K562 (cell line): ENCODE results near the gene INPP5E. TPM values are rescaled to one million over a fixed set of nuclear protein-coding genes. Genes with fewer than 3 reads are reported as not detected.
A peak's percentile ranks its signal among the peaks of the same experiment; 100 is the strongest.
"Not testable (repeated sequence)": the region's sequence is repeated elsewhere in the genome, so short reads cannot be mapped to it uniquely, and the experiment has no call there.

Experiments
- ATAC-seq: fragments of 200-7000 bp; cut with Tn5 transposase; 3 replicates; pipeline ENCODE4 v1.9.1; 2020; ENCODE audit warnings: moderate library complexity
- BruUV-seq: library from RNA; stranded (reverse); fragments of 400-500 nt; replicated peaks from 2 replicates; lab custom pipeline; 2021; lab: Mats Ljungman, UMichigan
- CTCF ChIA-PET: fragments of 300-600 bp; formaldehyde crosslinking; extraction: SDS; loops from one replicate; lab custom pipeline; 2021; ENCODE audit warnings: low intra/inter-chr PET ratio; lab: Yijun Ruan, JAX
- POLR2A ChIA-PET: fragments of 300-600, 350-650 bp; sonication (Branson Sonifier 250); formaldehyde crosslinking; extraction: SDS; loops from one replicate; lab custom pipeline; 2021; ENCODE audit warnings: antibody characterized with exemption, inconsistent platforms; lab: Yijun Ruan, JAX
- DNase-seq, 4 experiments: peaks; one replicate each; pipeline versions ENCODE4 v3.0.0 to v3.0.0-alpha.2; 2011 to 2018; ENCODE audit warnings: low spot score in 3 of 4, mixed read lengths in 3 of 4; ENCODE audit errors: extremely low read depth in 1 of 4
- FAIRE-seq: peaks from 2 replicates; lab custom pipeline; 2011; peaks lifted over from hg19 to GRCh38; lab: Jason Lieb, UNC
- H2AFZ ChIP-seq: 2 replicates; pipeline ENCODE4 v1.6.0; 2011; ENCODE audit warnings: low read depth, low read length, control low read depth, inconsistent platforms
- H3K27ac ChIP-seq: fragments of 200-600 bp; 3 replicates; pipeline ENCODE4 v1.8.0; 2011; ENCODE audit warnings: low read depth, mild to moderate bottlenecking, control low read depth, inconsistent platforms, low read length, moderate library complexity, mixed read lengths; ENCODE audit errors: extremely low read depth
- H3K27me3 ChIP-seq, 2 experiments: fragments of 300-600 bp in 1 of 2; 2 replicates in 1 of 2; 3 replicates in 1 of 2; pipeline versions ENCODE4 v1.6.0 to v1.8.0; 2011; ENCODE audit warnings: inconsistent platforms in 2 of 2, low read length in 2 of 2, mild to moderate bottlenecking in 1 of 2, mixed read lengths in 1 of 2, moderate library complexity in 1 of 2; ENCODE audit not compliant: control insufficient read depth in 2 of 2, insufficient read depth in 2 of 2
- H3K36me3 ChIP-seq: fragments of 300-600 bp; 3 replicates; pipeline ENCODE4 v1.8.0; 2011; ENCODE audit warnings: mild to moderate bottlenecking, low read length, inconsistent platforms; ENCODE audit not compliant: control insufficient read depth, insufficient read depth
- H3K4me1 ChIP-seq, 2 experiments: fragments of 200-600 bp in 1 of 2; replicated peaks in 1 of 2; 2 replicates in 1 of 2; 3 replicates in 1 of 2; pipeline versions ENCODE4 v1.5.1 to v1.8.0; 2011; ENCODE audit warnings: inconsistent platforms in 2 of 2, low read length in 2 of 2, mild to moderate bottlenecking in 1 of 2, mixed read lengths in 1 of 2, moderate library complexity in 1 of 2; ENCODE audit not compliant: control insufficient read depth in 2 of 2, insufficient read depth in 2 of 2
- H3K4me2 ChIP-seq: 2 replicates; pipeline ENCODE4 v1.6.1; 2011; ENCODE audit warnings: low read length, control low read depth, inconsistent platforms, mixed read lengths; ENCODE audit not compliant: insufficient read depth
- H3K4me3 ChIP-seq: fragments of 200-600 bp; sonication (generic), shearing (Covaris generic); 2 replicates; pipeline ENCODE4 v1.5.1; 2016; ENCODE audit warnings: control low read depth, inconsistent platforms
- H3K79me2 ChIP-seq: fragments of 200-600 bp; 3 replicates; pipeline ENCODE4 v1.8.0; 2011; ENCODE audit warnings: low read length, inconsistent platforms; ENCODE audit not compliant: control insufficient read depth, insufficient read depth
- H3K9ac ChIP-seq, 2 experiments: 2 replicates each; pipeline versions ENCODE4 v1.6.0 to v1.6.1; 2011; ENCODE audit warnings: low read depth in 2 of 2, low read length in 2 of 2, control low read depth in 1 of 2, inconsistent platforms in 1 of 2, mild to moderate bottlenecking in 1 of 2, mixed read lengths in 1 of 2; ENCODE audit not compliant: insufficient read depth in 1 of 2
- H3K9me1 ChIP-seq: one replicate; pipeline ENCODE4 v1.6.0; 2011; ENCODE audit warnings: inconsistent platforms, mild to moderate bottlenecking, low read length, moderate library complexity; ENCODE audit not compliant: control insufficient read depth, insufficient read depth
- H3K9me3 ChIP-seq: replicated peaks from 2 replicates; pipeline ENCODE4 v1.5.1; 2011; ENCODE audit warnings: low read depth, low read length, inconsistent platforms; ENCODE audit not compliant: control insufficient read depth, insufficient read depth
- H4K20me1 ChIP-seq: replicated peaks from 2 replicates; pipeline ENCODE4 v1.6.1; 2011; ENCODE audit warnings: low read length, inconsistent platforms, mixed read lengths; ENCODE audit not compliant: control insufficient read depth, insufficient read depth
- POLR2G ChIP-seq: fragments of 200-400 bp; formaldehyde crosslinking; IDR thresholded peaks from 2 replicates; pipeline ENCODE4 v1.6.1; 2017; ENCODE audit warnings: low read depth, mild to moderate bottlenecking, antibody characterized with exemption, low read length, moderate library complexity
- RBFOX2 ChIP-seq: fragments of 200-400 bp; formaldehyde crosslinking; IDR thresholded peaks from 2 replicates; pipeline ENCODE4 v1.6.1; 2017; ENCODE audit warnings: low read depth, mild to moderate bottlenecking, low read length, moderate library complexity
- WGBS: fragments of 100-300 bp; shearing (Covaris generic); methylation state at CpG from one replicate; pipeline ENCODE4 v1.1.6; 2016; ENCODE audit warnings: low coverage, mixed read lengths; ENCODE audit not compliant: insufficient coverage; ENCODE audit errors: missing lambda C conversion rate; 5-methylcytosine and 5-hydroxymethylcytosine counted together
- in situ Hi-C: fragments of 300-500 bp; cut with MboI; formaldehyde crosslinking; loops from 4 replicates; pipeline ENCODE4 v1.15.0; 2018; ENCODE audit warnings: inconsistent platforms, mixed read lengths
- intact Hi-C: fragments of 100-400 bp; cut with micrococcal nuclease; formaldehyde crosslinking; loops from 2 replicates; pipeline ENCODE4 v1.14.2; 2022
- polyA plus RNA-seq, 8 experiments: library from polyadenylated mRNA; depleted of rRNA in 4 of 8; stranded (reverse) in 5 of 8; unstranded in 3 of 8; fragments of >200 nt; fragmentation: Nextera tagmentation in 2 of 8; fragmentation: Illumina TruSeq in 1 of 8; extraction: Ambion mirVana in 2 of 8; extraction: Trizol in 1 of 8; gene quantifications; 2 replicates each; pipeline versions ENCODE4 v1.2.1 to v1.2.3, GENCODE V29; 2011 to 2014; ENCODE audit warnings: inconsistent platforms in 1 of 8, missing spikeins in 1 of 8
- total RNA-seq, 7 experiments: library from RNA; depleted of rRNA in 6 of 7; stranded (reverse); fragments of >200 nt in 6 of 7; fragmentation: Illumina TruSeq in 2 of 7; extraction: Trizol in 2 of 7; gene quantifications; 2 replicates each; pipeline versions ENCODE4 v1.2.1 to v1.2.3, GENCODE V29; 2011 to 2021; ENCODE audit warnings: low replicate concordance in 1 of 7

INPP5E gene
- total and polyA plus RNA-seq, 9 of the 15 experiments (the other 6 are each of a cell fraction or from before 2014, with no cell fraction given), result 0.38 to 17.4 (median 4.9) TPM

- Histone ChIP-seq H3K9ac (0 out of 4 replicates have a peak overlapping the region, but pooled peaks of 1 of the 2 experiments have one; percentile 75), H3K36me3 (peaks cover 72% of the 10 kb centered on the region), H3K79me2 (peaks cover 47% of the 10 kb centered on the region), H3K4me1 (peaks cover 16 to 45% of the 10 kb centered on the region in 2 experiments; a peak in 4 of 5 replicates)
- ATAC-seq, H3K4me3 ChIP-seq, H3K4me2 ChIP-seq, CTCF ChIA-PET, DNase-seq, intact Hi-C loops, H3K9me3 ChIP-seq, H2AFZ ChIP-seq, H3K27ac ChIP-seq, H3K27me3 ChIP-seq, H3K9me1 ChIP-seq, in situ Hi-C loops, H4K20me1 ChIP-seq, POLR2A ChIA-PET, FAIRE-seq: not testable (repeated sequence)
- TSS peak; percentile 5 for BruUV-seq
- 88% methylated on average over 27 of the region's 28 CpGs for WGBS
- peak; percentile 30; the same call in 1 of the 2 replicates for TF ChIP-seq RBFOX2
- peak; percentile 52 for TF ChIP-seq POLR2G
Measured at GRCh38 chr9:136407061-136407460, 32.6 kb downstream of the INPP5E start.

- H3K27me3 ChIP-seq, CTCF ChIA-PET, H3K4me2 ChIP-seq, DNase-seq, H3K9ac ChIP-seq, H2AFZ ChIP-seq, H3K4me3 ChIP-seq, intact Hi-C loops, H3K9me3 ChIP-seq, BruUV-seq, H4K20me1 ChIP-seq, H3K9me1 ChIP-seq, FAIRE-seq, ATAC-seq, in situ Hi-C loops, H3K27ac ChIP-seq: not testable (repeated sequence)
- WGBS, result 85% methylated on average over 10 of the region's 10 CpGs
- Histone ChIP-seq H3K79me2 (peaks cover 35% of the 10 kb centered on the region), H3K36me3 (peaks cover 73% of the 10 kb centered on the region), H3K4me1 (peaks cover 9 to 48% of the 10 kb centered on the region in 2 experiments; a peak in 4 of 5 replicates)
- POLR2A ChIA-PET, result interaction anchor here (0.6 kb wide), 2 partner anchors 34 to 69 kb away, joined by 3 read pairs; no protein-coding TSS in a partner anchor
Measured at GRCh38 chr9:136405904-136406303, 33.7 kb downstream of the INPP5E start.
